AG09319 (cell line): ENCODE data around the gene ADGRB2.

Experiments
- DNase-seq: peaks from one replicate; pipeline ENCODE4 v3.0.0-alpha.2; 2010; ENCODE audit warnings: low read depth; ENCODE audit errors: extremely low read depth
- TF ChIP-seq, protein P1 (sequence below): IDR thresholded peaks from 2 replicates; pipeline ENCODE4 v1.5.1; 2011; ENCODE audit warnings: low read depth, mild to moderate bottlenecking, inconsistent platforms, low read length, moderate library complexity

Gene ADGRB2

DNA sequence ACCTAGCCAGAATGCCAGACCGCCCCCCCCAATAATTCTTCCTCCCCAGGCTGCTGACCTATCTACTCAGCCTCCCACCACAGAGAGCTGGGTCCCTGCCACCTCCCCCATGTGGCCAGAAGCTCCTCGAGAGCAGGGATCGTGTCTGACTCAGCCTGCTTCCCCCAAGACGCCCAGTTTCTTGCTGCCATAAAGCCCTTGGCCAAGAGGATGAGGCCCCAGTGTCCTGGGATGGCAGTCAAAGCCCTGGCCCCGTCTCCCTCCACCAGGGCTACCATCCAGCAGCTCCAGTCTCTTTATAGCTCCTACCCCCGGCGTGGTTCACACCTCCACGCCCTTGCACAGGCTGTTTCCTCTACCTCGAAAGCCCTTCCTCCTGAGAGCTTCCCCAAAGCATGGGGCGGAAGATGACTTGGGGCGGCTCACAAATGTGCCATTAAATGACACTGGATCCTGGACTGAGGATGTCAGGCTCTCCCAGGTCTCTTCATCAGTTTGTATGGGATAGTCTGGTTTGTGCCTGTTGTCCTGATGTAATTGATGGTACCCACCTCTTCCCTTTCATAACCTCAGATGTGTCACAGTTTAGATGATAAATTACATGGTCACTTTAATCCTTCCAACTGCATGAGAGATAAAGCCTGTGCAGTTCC is 13.2 kb downstream of the ADGRB2 start:
- no peak for DNase-seq
- TF ChIP-seq, protein P1, sequence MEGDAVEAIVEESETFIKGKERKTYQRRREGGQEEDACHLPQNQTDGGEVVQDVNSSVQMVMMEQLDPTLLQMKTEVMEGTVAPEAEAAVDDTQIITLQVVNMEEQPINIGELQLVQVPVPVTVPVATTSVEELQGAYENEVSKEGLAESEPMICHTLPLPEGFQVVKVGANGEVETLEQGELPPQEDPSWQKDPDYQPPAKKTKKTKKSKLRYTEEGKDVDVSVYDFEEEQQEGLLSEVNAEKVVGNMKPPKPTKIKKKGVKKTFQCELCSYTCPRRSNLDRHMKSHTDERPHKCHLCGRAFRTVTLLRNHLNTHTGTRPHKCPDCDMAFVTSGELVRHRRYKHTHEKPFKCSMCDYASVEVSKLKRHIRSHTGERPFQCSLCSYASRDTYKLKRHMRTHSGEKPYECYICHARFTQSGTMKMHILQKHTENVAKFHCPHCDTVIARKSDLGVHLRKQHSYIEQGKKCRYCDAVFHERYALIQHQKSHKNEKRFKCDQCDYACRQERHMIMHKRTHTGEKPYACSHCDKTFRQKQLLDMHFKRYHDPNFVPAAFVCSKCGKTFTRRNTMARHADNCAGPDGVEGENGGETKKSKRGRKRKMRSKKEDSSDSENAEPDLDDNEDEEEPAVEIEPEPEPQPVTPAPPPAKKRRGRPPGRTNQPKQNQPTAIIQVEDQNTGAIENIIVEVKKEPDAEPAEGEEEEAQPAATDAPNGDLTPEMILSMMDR, result no peak

DNA sequence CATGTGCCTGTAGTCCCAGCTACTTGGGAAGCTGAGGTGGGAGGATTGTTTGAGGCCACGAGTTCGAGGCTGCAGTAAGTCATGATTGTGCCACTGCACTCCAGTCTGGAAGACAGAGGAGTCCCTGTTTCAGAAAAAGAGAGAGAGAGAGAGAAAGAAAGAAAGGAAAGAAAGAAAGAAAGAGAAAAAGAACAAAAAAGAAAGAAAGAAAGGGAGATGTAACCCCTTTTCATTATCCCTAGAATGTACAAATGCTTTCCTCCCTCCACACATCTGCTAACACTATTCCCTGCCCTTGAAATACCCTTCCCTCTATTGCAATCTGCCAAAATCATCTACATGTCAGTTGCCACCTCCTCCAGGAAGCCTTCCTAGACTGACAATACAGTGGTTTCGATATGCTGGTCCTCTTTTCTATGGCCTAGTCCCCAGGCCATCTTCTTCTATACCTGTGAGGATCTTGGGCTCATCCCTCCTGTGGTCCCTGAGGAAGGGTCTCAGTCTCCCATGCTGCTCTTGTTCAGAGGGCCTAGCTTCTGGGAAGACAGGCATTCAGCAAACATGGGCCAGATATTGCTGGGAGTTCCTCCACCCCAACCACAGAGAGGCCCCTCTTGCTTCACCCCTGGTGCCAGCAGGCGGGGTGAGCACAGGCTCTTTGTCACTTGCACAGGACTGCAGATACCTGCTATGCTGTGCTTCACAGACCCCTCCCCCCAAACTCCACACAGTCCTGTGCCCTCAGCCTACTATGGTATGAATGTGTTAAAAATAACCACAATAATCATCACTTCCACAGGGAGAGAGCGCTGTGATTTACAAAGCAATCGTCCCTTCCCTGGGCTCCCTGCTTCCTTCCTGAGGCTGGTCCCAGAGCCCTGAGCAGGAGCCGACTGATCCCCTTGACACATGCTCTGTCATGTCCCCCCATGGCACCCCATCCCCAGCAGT is 14.1 kb downstream of the ADGRB2 start:
- TF ChIP-seq, protein P1, result no peak

DNA sequence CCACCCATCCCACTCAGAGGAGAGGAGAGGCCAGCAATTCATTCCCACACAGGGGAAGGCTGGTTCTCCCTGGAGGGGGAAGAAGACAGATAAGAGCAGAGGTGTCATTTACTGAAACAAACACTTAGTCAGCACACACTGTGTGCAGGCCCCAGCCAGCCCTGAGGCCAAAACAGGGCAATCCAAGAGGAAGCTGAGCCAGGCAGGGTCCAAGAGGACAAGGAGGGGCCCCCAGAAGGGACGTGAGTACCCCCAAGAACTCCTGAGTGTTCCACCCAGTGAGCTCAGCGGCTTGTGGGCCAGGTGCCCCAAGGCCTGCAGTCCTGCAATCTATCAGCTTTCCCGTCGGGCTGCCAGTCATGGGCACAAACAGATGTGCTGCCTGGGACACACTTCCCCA is 15.8 kb downstream of the ADGRB2 start:
- TF ChIP-seq, protein P1, result no peak
- no peak for DNase-seq

More for the DNA sequence above, 14.1 kb downstream of the ADGRB2 start:
- DNase-seq, result no peak

DNA sequence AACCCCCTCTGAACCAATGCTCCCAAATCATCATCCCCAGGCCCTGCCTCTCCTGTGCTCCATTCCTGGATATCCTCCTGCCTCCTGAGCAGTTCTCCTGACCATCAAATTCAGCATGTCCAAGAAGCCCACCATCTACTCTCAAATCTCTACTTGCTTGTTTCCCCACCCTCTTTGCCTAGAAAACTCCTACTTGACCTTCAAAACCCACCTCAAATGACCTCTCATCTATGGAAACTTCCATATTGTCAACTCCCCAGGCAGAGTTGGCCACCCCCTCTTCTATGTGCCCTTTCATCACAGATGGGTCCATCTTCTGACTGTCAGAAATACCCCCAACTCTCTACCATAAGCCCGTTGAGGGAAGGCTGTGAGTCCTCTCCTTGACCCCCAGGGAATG is 16.8 kb downstream of the ADGRB2 start:
- TF ChIP-seq, protein P1, result no peak

DNA sequence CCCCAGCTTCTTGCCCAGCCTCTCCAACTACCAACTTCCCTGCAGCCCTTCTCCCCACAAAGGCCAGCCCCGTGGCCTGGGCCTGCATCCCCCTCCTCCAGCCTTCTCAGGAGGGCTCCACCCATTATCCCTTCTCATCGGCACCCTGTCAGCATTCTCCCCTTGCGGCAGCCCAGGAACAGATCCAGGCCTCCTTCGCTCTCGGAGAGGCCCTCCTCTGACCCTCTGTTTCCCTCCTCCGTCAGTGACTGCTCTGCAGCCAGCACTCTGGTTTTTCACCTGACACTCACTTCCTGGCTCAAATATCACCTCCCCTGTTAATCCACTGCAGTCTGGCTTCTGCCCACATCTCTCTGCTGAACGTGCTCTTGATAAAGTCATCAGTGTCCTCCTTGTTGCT is 17.5 kb downstream of the ADGRB2 start:
- TF ChIP-seq, protein P1, result no peak
- DNase-seq, result no peak

More for the DNA sequence above, 16.8 kb downstream of the ADGRB2 start:
- no peak for DNase-seq

DNA sequence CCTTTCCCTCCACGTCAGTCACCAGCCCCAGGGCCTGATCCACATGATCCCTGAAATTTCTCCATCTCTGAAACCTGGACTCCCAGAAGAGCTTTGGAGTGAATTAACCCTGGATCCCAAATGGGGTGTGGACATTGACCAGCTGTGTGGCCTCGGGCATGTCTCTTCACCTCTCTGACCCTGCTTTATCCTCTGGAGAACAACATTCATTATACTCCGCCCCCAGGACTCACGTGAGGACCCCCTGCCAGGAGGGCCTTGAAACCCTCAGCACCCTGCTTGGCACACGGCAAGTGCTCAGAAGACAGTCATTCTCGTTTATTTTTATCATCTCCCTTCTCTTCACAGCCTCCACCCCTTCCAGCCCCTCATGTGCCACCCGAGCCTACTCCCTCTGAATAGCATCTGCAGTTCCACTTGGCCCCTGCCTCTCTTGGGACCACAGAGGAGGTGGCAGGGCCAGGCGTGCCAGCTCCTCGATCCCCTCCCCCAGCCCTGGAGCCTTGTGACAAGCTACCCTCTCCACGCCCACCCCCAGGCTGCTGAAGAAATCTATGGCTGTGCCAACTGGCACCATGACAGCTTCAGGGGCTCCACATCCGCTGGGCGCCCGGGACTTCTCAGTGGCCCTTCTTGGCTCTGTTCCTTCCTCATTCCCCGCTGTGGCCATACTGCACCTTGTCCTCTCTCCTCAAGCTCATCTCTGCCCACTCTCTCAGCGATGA is 18.0 kb downstream of the ADGRB2 start:
- DNase-seq, result no peak
- TF ChIP-seq, protein P1, result no peak
